Gastroesophageal sphincter (tissue), 4 donors: ENCODE measurements around the gene BBS12. TPM values are rescaled to one million over a fixed set of nuclear protein-coding genes. Genes with fewer than 3 reads are reported as not detected.

Experiments used
- ATAC-seq: fragments of 150-250 bp; one replicate; pipeline ENCODE4 v1.9.1; 2016; ENCODE audit warnings: mild to moderate bottlenecking, moderate library complexity
- H3K27ac ChIP-seq, 4 donors: fragments of 200-600 bp; sonication (generic) in 3 of 4; 1 replicate in 3 of 4; 2 replicates in 1 of 4; pipeline ENCODE4 v1.5.1; 2016 to 2019
- H3K27me3 ChIP-seq: fragments of 200-600 bp; sonication (generic); one replicate; pipeline ENCODE4 v1.5.1; 2019
- H3K36me3 ChIP-seq, 2 donors: fragments of 200-600 bp; sonication (generic); one replicate each; pipeline ENCODE4 v1.5.1; 2019; ENCODE audit warnings: control low read depth in 1 of 2
- H3K4me1 ChIP-seq, 3 donors: fragments of 200-600 bp; sonication (generic); 1 replicate in 2 of 3; 2 replicates in 1 of 3; pipeline ENCODE4 v1.5.1; 2016 to 2019; ENCODE audit warnings: control low read depth in 2 of 3
- H3K4me3 ChIP-seq, 2 donors: fragments of 200-600 bp; sonication (generic); one replicate each; pipeline ENCODE4 v1.5.1; 2019; ENCODE audit warnings: mild to moderate bottlenecking in 1 of 2, moderate library complexity in 1 of 2
- H3K9me3 ChIP-seq, 3 donors: fragments of 200-600 bp; sonication (generic); one replicate each; pipeline ENCODE4 v1.5.1; 2017 to 2019; ENCODE audit warnings: control low read depth in 2 of 3
- EP300 ChIP-seq: sonication (generic); formaldehyde crosslinking; IDR thresholded peaks from one replicate; pipeline ENCODE4 v1.6.1; 2017; ENCODE audit warnings: antibody characterized with exemption, mild to moderate bottlenecking
- POLR2A ChIP-seq, 2 donors: fragments of 450-650 bp; IDR thresholded peaks; one replicate each; pipeline ENCODE4 v1.6.1; 2017; ENCODE audit warnings: antibody characterized with exemption in 2 of 2, mild to moderate bottlenecking in 2 of 2, moderate library complexity in 1 of 2
- POLR2AphosphoS5 ChIP-seq: sonication (generic); formaldehyde crosslinking; IDR thresholded peaks from one replicate; pipeline ENCODE4 v1.6.1; 2017; ENCODE audit warnings: antibody characterized with exemption
- total RNA-seq, 4 donors: library from RNA; depleted of rRNA; stranded (reverse); fragments of >200 nt; gene quantifications; one replicate each; pipeline ENCODE4 v1.1.0, GENCODE V29; 2016
- TF ChIP-seq, protein P1 (sequence below), 4 experiments: fragments of 200-600 bp in 2 of 4; fragments of 450-650 bp in 2 of 4; sonication (generic) in 1 of 4; IDR thresholded peaks; one replicate each; pipeline ENCODE4 v1.5.1; 2017 to 2019; ENCODE audit warnings: antibody characterized with exemption in 4 of 4, mild to moderate bottlenecking in 2 of 4, moderate library complexity in 2 of 4

Gene BBS12
- total RNA-seq, 4 donors from 2014 or later, result 4.7 to 7.3 (median 5.9) TPM

DNA sequence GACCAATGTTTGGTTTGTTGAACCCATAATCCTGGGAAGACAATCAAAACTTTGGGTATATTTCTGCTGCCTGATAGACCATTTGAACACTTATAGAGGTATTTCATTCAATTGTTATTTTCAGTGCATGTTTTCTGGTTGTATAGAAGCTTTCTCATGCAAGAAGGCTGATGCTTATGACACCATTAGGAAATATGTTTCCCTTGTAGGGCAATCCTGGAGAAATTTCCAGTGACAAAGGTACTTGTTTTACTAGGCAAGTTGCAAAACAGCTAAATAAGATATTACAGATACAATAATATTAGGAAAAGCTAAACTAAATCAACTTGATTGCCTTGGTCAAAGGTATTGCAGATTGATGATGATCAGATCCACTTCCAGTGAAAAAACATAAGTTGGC is 61.3 kb downstream of the BBS12 start:
- Histone ChIP-seq H3K36me3 (no peaks in the 10 kb centered on the region), H3K27me3 (no peaks in the 10 kb centered on the region), H3K27ac (no peak overlapping the region), H3K4me3 (no peak overlapping the region), H3K9me3 (no peaks in the 10 kb centered on the region), H3K4me1 (peaks cover 2 to 15% (median 7%) of the 10 kb centered on the region in 3 donors)
- ATAC-seq, result no peak
- TF ChIP-seq POLR2A (IDR thresholded peaks at IDR 0.05) (no peak), POLR2AphosphoS5 (no peak), EP300 (no peak)
- TF ChIP-seq, protein P1, sequence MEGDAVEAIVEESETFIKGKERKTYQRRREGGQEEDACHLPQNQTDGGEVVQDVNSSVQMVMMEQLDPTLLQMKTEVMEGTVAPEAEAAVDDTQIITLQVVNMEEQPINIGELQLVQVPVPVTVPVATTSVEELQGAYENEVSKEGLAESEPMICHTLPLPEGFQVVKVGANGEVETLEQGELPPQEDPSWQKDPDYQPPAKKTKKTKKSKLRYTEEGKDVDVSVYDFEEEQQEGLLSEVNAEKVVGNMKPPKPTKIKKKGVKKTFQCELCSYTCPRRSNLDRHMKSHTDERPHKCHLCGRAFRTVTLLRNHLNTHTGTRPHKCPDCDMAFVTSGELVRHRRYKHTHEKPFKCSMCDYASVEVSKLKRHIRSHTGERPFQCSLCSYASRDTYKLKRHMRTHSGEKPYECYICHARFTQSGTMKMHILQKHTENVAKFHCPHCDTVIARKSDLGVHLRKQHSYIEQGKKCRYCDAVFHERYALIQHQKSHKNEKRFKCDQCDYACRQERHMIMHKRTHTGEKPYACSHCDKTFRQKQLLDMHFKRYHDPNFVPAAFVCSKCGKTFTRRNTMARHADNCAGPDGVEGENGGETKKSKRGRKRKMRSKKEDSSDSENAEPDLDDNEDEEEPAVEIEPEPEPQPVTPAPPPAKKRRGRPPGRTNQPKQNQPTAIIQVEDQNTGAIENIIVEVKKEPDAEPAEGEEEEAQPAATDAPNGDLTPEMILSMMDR (IDR thresholded peaks at IDR 0.05), result no peak

Other genes starting within 250 kb of the BBS12 start
- gene IL21, start 111.6 kb upstream of the BBS12 start, total RNA-seq, result under 1 TPM in 1 of 4 donors, not detected in 3; 0.12 TPM
- 10 to 100 TPM; 32.5 to 54.7 (median 41.8) TPM for gene FGF2, start 94.1 kb downstream of the BBS12 start, total RNA-seq
- 1 to 10 TPM; 1.9 to 7.8 (median 4.4) TPM for gene NUDT6, start 189.9 kb downstream of the BBS12 start, total RNA-seq